SH-SY5Y (cell line): Measurements from ENCODE around the gene PDE6H.

Source experiments
- GATA2 ChIP-seq: IDR thresholded peaks from 2 replicates; pipeline ENCODE4 v1.6.1; 2011; ENCODE audit warnings: mild to moderate bottlenecking, low read depth, low read length
- GATA3 ChIP-seq: IDR thresholded peaks from 2 replicates; pipeline ENCODE4 v1.6.1; 2011; ENCODE audit warnings: low read depth, mild to moderate bottlenecking, low read length, moderate library complexity

Gene PDE6H

GRCh38 chr12:14972816-14973215 lies at the start of gene PDE6H:
Gene PDE6H (plus strand): TSS chr12:14973042. CDS start chr12:14978013, 4,971 bp downstream.
- TF ChIP-seq GATA2 (no peak), GATA3 (no peak)

GRCh38 chr12:14923944-14924343 lies 48.9 kb upstream of the PDE6H start:
- no peak for TF ChIP-seq GATA2
- TF ChIP-seq GATA3, result no peak

- TF ChIP-seq GATA2, result no peak
- no peak for TF ChIP-seq GATA3
Observed at GRCh38 chr12:14924541-14924940, 48.3 kb upstream of the PDE6H start.

GRCh38 chr12:14927267-14927666 lies 45.6 kb upstream of the PDE6H start:
- TF ChIP-seq GATA2 (no peak), GATA3 (no peak)

GRCh38 chr12:14928931-14929330 lies 43.9 kb upstream of the PDE6H start:
- no peak for TF ChIP-seq GATA2

- TF ChIP-seq GATA3 (no peak), GATA2 (no peak)
Observed at GRCh38 chr12:14930299-14930698, 42.5 kb upstream of the PDE6H start.

- TF ChIP-seq GATA2 (no peak), GATA3 (no peak)
Observed at GRCh38 chr12:14931359-14931758, 41.5 kb upstream of the PDE6H start.

GRCh38 chr12:14931791-14932560 lies 40.9 kb upstream of the PDE6H start:
- no peak for TF ChIP-seq GATA3
- no peak for TF ChIP-seq GATA2

GRCh38 chr12:14934511-14934910 lies 38.3 kb upstream of the PDE6H start:
- TF ChIP-seq GATA3 (no peak), GATA2 (no peak)

GRCh38 chr12:14935031-14935430 lies 37.8 kb upstream of the PDE6H start:
- TF ChIP-seq GATA2, result no peak
- TF ChIP-seq GATA3, result no peak

GRCh38 chr12:14936224-14936861 lies 36.5 kb upstream of the PDE6H start:
- TF ChIP-seq GATA3 (no peak), GATA2 (no peak)

- TF ChIP-seq GATA2 (no peak), GATA3 (no peak)
Observed at GRCh38 chr12:14937014-14937413, 35.8 kb upstream of the PDE6H start.

GRCh38 chr12:14937689-14938088 lies 35.2 kb upstream of the PDE6H start:
- TF ChIP-seq GATA3, result no peak
- TF ChIP-seq GATA2, result no peak

- TF ChIP-seq GATA3 (no peak), GATA2 (no peak)
Observed at GRCh38 chr12:14938301-14938700, 34.5 kb upstream of the PDE6H start, which contains the start of gene ERP27. Gene ERP27 (minus strand): TSS chr12:14938537. CDS start chr12:14938508, 29 bp downstream.

GRCh38 chr12:14941369-14941768 lies 31.5 kb upstream of the PDE6H start:
- TF ChIP-seq GATA2, result no peak
- TF ChIP-seq GATA3, result no peak
